ENCODE data around the gene COX6B2. TPM values are rescaled to one million over a fixed set of nuclear protein-coding genes. Genes with fewer than 3 reads are reported as not detected.

COX6B2 gene
- total and polyA plus RNA-seq, 2 of the 8 experiments (the other 6 are each of a cell fraction or from before 2014, with no cell fraction given) = 4.9 to 6.4 TPM

DNA sequence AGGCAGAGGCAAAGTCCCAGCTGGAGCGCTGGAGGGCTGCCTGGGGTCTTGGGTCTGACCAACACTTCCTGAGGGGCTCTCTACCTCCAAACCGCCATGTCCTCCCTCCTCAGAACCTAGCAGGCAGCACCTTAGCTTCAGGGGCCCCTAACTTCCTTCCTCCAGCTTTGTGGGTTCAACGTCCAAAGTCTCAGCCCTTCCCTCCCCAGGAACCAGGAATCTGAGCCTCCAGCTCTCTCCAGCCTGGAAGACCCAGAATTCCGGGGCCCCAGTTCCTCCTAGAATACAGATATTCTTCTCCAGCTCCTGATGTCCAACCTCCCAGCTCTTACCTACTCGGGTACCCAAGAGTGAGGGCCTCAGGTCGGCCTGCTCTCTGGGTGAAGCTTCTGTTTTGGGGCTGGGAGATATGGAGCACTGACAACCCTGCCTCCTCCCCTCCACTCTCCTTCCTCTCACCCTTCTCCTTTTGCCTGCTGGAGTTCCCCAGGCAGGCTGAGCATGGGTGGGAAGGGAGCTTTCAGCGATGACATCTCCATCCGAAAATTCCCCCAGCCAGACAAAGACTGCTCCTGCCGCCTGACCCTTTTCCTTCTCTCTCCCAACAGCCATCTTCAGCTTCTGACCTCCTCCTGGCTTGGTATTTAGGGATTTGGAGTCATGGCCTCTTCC, 32.9 kb downstream of the COX6B2 start:
- Histone ChIP-seq H2AFZ (ENCODE audit: low read length) (no peak overlapping the region), H3K79me1 (ENCODE audit: low read depth, low read length) (no peaks in the 10 kb centered on the region), H3K23me2 (ENCODE audit: low read depth, low read length) (peaks cover 2% of the 10 kb centered on the region; the same call in 1 of the 2 replicates), H2BK5ac (ENCODE audit: low read depth, low read length) (no peak overlapping the region), H3K79me2 (ENCODE audit: control insufficient read depth in 1 of 2, insufficient read depth in 2 of 2, low read length in 2 of 2) (no peaks in the 10 kb centered on the region), H4K8ac (ENCODE audit: extremely low read depth, insufficient read depth, low read length) (peak overlapping the region; percentile 38), H3K36me3 (ENCODE audit: control insufficient read depth in 2 of 4, insufficient read depth in 4 of 4, low read length in 3 of 4) (no peaks in the 10 kb centered on the region), H4K91ac (replicated peaks; ENCODE audit: insufficient read length, low read length) (peak overlapping the region; percentile 13), H3K27ac (ENCODE audit: low read depth, low read length) (no peak overlapping the region), H4K20me1 (replicated peaks in 1 of 2; ENCODE audit: control insufficient read depth in 1 of 2, insufficient read depth in 2 of 2, low read length in 2 of 2) (no peaks in the 10 kb centered on the region), H2BK15ac (ENCODE audit: low read length) (peak overlapping the region; percentile 61; the same call in 1 of the 2 replicates), H3K4me1 (replicated peaks in 1 of 4; ENCODE audit: control insufficient read depth in 3 of 4, insufficient read depth in 4 of 4, low read length in 3 of 4) (peaks cover 0 to 10% (median 5%) of the 10 kb centered on the region in 4 experiments; a peak in 6 of 7 replicates), H2BK20ac (ENCODE audit: low read length) (0 out of 2 replicates have a peak overlapping the region, but pooled peaks have one; percentile 48), H2BK12ac (ENCODE audit: low read depth, low read length) (peak overlapping the region; percentile 50; the same call in 1 of the 2 replicates), H3K4me2 (ENCODE audit: insufficient read depth in 1 of 2, low read depth in 2 of 2, low read length in 2 of 2) (no peak overlapping the region), H3K9ac (replicated peaks in 1 of 4; ENCODE audit: extremely low read depth in 1 of 4, low read depth in 3 of 4, low read length in 3 of 4) (no peak overlapping the region), H3K4ac (replicated peaks; ENCODE audit: insufficient read length, low read depth, low read length) (no peak overlapping the region), H2BK120ac (replicated peaks; ENCODE audit: low read depth, low read length) (no peak overlapping the region), H3K9me3 (ENCODE audit: insufficient read depth in 2 of 2, low read depth in 1 of 2, low read length in 1 of 2) (no peaks in the 10 kb centered on the region), H3K14ac (ENCODE audit: insufficient read length) (no peak overlapping the region), H2AK5ac (ENCODE audit: low read depth, low read length) (peak overlapping the region; percentile 86; the same call in 1 of the 2 replicates), H3K4me3 (ENCODE audit: extremely low read depth in 1 of 4, insufficient read depth in 2 of 4, low read depth in 3 of 4, low read length in 4 of 4) (no peak overlapping the region), H3K56ac (replicated peaks; ENCODE audit: insufficient read length, low read depth, low read length) (no peak overlapping the region), H4K5ac (ENCODE audit: insufficient read length, low read depth, low read length) (no peak overlapping the region), H3K23ac (ENCODE audit: insufficient read length) (no peak overlapping the region), H3K18ac (ENCODE audit: extremely low read depth, low read length) (no peak overlapping the region), H3K27me3 (replicated peaks in 1 of 4; ENCODE audit: control insufficient read depth in 3 of 4, extremely low read depth in 1 of 4, insufficient read depth in 3 of 4, low read length in 3 of 4) (no peaks in the 10 kb centered on the region)
- CTCF ChIA-PET (ENCODE audit: partially characterized antibody) = interaction anchor here (0.7 to 2.7 kb wide), 8 partner anchors 10 to 111 kb away, joined by 3 to 18 read pairs (median 6); partner anchors contain the start of gene TMEM238
- 81% methylated on average over 9 of the region's 9 CpGs; no CpG with 5 or more reads in 1 of the 2 experiments for WGBS, 2 experiments (ENCODE audit: extremely low coverage in 1 of 2, insufficient coverage in 1 of 2, insufficient read length in 1 of 2, insufficient replicate concordance in 2 of 2, low coverage in 1 of 2, low lambda C conversion rate in 2 of 2, missing lambda C conversion rate in 1 of 2)
- no peak for DNase-seq (ENCODE audit: low read depth in 1 of 2, low spot score in 2 of 2)
- TF ChIP-seq, protein P1, sequence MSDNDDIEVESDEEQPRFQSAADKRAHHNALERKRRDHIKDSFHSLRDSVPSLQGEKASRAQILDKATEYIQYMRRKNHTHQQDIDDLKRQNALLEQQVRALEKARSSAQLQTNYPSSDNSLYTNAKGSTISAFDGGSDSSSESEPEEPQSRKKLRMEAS (IDR thresholded peaks at IDR 0.05) = no peak
- no peak for TF ChIP-seq RNF2 (IDR thresholded peaks at IDR 0.05; ENCODE audit: borderline replicate concordance, low read depth, low read length, missing control alignments, poor library complexity, severe bottlenecking)
- TF ChIP-seq CBX5 (IDR thresholded peaks at IDR 0.05; ENCODE audit: low read depth, low read length) = no peak
- no peak for TF ChIP-seq CHD1 (IDR thresholded peaks at IDR 0.05; ENCODE audit: low read depth, low read length)
- POLR2A ChIA-PET (ENCODE audit: partially characterized antibody) = interaction anchor here (0.7 to 4.3 kb wide), 13 partner anchors 9 to 278 kb away, joined by 3 to 23 read pairs (median 4); partner anchors contain the start of genes FIZ1, KMT5C, UBE2S and ZNF524
- FAIRE-seq = no peak

Data from H1 (cell line).